OCI-LY3 (cell line): ENCODE measurements around the gene RNASET2.
"Not testable (repeated sequence)": the region's sequence is repeated elsewhere in the genome, so short reads cannot be mapped to it uniquely, and the experiment has no call there.

Source experiments
- EZH2phosphoT487 ChIP-seq: fragments of 200-600 bp; shearing (Covaris generic); IDR thresholded peaks from 2 replicates; pipeline ENCODE4 v1.6.1; 2018; ENCODE audit warnings: antibody characterized with exemption, mixed run types, low read depth
- TF ChIP-seq, protein P1 (sequence below): fragments of 200-600, 300-600 bp; sonication (generic); IDR thresholded peaks from 2 replicates; pipeline ENCODE4 v1.5.1; 2014; ENCODE audit warnings: antibody characterized with exemption, low read length, low read depth

DNA sequence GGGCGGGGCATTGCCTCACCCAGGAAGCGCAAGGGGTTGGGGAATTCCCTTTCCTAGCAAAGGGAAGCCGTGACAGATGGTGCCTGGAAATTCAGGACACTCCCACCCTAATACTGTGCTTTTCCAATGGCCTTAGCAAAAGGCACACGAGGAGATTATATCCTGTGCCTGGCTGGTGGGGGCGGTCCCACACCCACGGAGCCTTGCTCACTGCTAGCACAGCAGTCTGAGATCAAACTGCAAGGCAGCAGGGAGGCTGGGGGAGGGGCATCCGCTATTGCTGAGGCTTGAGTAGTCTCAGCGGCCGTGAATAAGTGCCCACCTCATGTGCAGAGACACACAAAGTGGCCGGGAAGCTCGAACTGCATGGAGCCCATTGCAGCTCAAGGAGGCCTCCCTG lies 71.4 kb downstream of the RNASET2 start:
- TF ChIP-seq, protein P1, sequence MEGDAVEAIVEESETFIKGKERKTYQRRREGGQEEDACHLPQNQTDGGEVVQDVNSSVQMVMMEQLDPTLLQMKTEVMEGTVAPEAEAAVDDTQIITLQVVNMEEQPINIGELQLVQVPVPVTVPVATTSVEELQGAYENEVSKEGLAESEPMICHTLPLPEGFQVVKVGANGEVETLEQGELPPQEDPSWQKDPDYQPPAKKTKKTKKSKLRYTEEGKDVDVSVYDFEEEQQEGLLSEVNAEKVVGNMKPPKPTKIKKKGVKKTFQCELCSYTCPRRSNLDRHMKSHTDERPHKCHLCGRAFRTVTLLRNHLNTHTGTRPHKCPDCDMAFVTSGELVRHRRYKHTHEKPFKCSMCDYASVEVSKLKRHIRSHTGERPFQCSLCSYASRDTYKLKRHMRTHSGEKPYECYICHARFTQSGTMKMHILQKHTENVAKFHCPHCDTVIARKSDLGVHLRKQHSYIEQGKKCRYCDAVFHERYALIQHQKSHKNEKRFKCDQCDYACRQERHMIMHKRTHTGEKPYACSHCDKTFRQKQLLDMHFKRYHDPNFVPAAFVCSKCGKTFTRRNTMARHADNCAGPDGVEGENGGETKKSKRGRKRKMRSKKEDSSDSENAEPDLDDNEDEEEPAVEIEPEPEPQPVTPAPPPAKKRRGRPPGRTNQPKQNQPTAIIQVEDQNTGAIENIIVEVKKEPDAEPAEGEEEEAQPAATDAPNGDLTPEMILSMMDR, result not testable (repeated sequence)
- not testable (repeated sequence) for TF ChIP-seq EZH2phosphoT487
